Tibial artery (tissue), 4 donors: Measurements from ENCODE around the gene UVSSA.

Experiments
- DNase-seq, 2 donors: peaks; one replicate each; pipeline ENCODE4 v3.0.0-alpha.2; 2019
- H3K27ac ChIP-seq, 2 donors: fragments of 200-600 bp; sonication (generic) in 1 of 2; 1 replicate in 1 of 2; 2 replicates in 1 of 2; pipeline ENCODE4 v1.5.1; 2018 to 2019; ENCODE audit warnings: mild to moderate bottlenecking in 1 of 2
- H3K27me3 ChIP-seq, 2 donors: fragments of 200-600 bp; sonication (generic) in 1 of 2; one replicate each; pipeline versions ENCODE4 v1.5.1 to v1.6.0; 2016 to 2019
- H3K36me3 ChIP-seq, 3 donors: fragments of 200-600 bp; sonication (generic) in 2 of 3; one replicate each; pipeline ENCODE4 v1.5.1; 2016 to 2019; ENCODE audit warnings: mild to moderate bottlenecking in 2 of 3
- H3K4me1 ChIP-seq, 4 donors: fragments of 200-600 bp; sonication (generic) in 2 of 4; 1 replicate in 3 of 4; 2 replicates in 1 of 4; pipeline ENCODE4 v1.5.1; 2016 to 2019
- H3K4me3 ChIP-seq, 2 donors: fragments of 200-600 bp; sonication (generic) in 1 of 2; 1 replicate in 1 of 2; 2 replicates in 1 of 2; pipeline ENCODE4 v1.5.1; 2018 to 2019; ENCODE audit warnings: mild to moderate bottlenecking in 2 of 2
- H3K9me3 ChIP-seq, 3 donors: fragments of 200-600 bp; sonication (generic) in 1 of 3; one replicate each; pipeline ENCODE4 v1.5.1; 2016 to 2019
- CTCF ChIP-seq, 2 experiments: fragments of 200-600 bp in 1 of 2; fragments of 450-650 bp in 1 of 2; IDR thresholded peaks; one replicate each; pipeline ENCODE4 v1.5.1; 2017 to 2019; ENCODE audit warnings: antibody characterized with exemption in 2 of 2, mild to moderate bottlenecking in 1 of 2, moderate library complexity in 1 of 2
- intact Hi-C: fragments of 100-400 bp; cut with DNase I; formaldehyde crosslinking; loops from one replicate; pipeline ENCODE4 v1.15.0; 2023; ENCODE audit warnings: low total_unique reads

UVSSA gene

GRCh38 chr4:1416948-1417260 lies 69.9 kb downstream of the UVSSA start:
- Histone ChIP-seq H3K36me3 (no peaks in the 10 kb centered on the region), H3K27ac (no peak overlapping the region), H3K4me1 (peaks cover 0 to 6% (median 0%) of the 10 kb centered on the region in 4 donors), H3K9me3 (no peaks in the 10 kb centered on the region), H3K4me3 (no peak overlapping the region), H3K27me3 (peaks cover 0 to 66% of the 10 kb centered on the region in 2 donors)
- TF ChIP-seq CTCF (IDR thresholded peaks at IDR 0.05) = no peak
- intact Hi-C loops = no loop called here
- peak in 1 of 2 donors; percentile 46 for DNase-seq

- Histone ChIP-seq H3K27ac (no peak overlapping the region), H3K36me3 (no peaks in the 10 kb centered on the region), H3K4me1 (peaks cover 0 to 6% (median 0%) of the 10 kb centered on the region in 4 donors), H3K27me3 (peaks cover 0 to 59% of the 10 kb centered on the region in 2 donors), H3K9me3 (peaks cover 0 to 4% (median 0%) of the 10 kb centered on the region in 3 donors), H3K4me3 (no peak overlapping the region)
- TF ChIP-seq CTCF (IDR thresholded peaks at IDR 0.05) = no peak
- intact Hi-C loops = no loop called here
- peak in 1 of 2 donors; percentile 54 for DNase-seq
Observed at GRCh38 chr4:1417522-1418390, 70.7 kb downstream of the UVSSA start.

GRCh38 chr4:1418494-1419285 lies 71.7 kb downstream of the UVSSA start:
- no peak overlapping the region for H3K4me3 ChIP-seq
- H3K4me1 ChIP-seq = peaks cover 0 to 4% (median 0%) of the 10 kb centered on the region in 4 donors
- intact Hi-C loops = no loop called here
- H3K36me3 ChIP-seq = no peaks in the 10 kb centered on the region
- no peak for TF ChIP-seq CTCF (IDR thresholded peaks at IDR 0.05)
- peak in 1 of 2 donors; percentile 41 for DNase-seq
- H3K27me3 ChIP-seq = peaks cover 0 to 58% of the 10 kb centered on the region in 2 donors
- H3K9me3 ChIP-seq = peaks cover 0 to 4% (median 0%) of the 10 kb centered on the region in 3 donors
- no peak overlapping the region for H3K27ac ChIP-seq

- DNase-seq = no peak
- intact Hi-C loops = no loop called here
- no peaks in the 10 kb centered on the region for H3K4me1 ChIP-seq
- H3K4me3 ChIP-seq = no peak overlapping the region
- no peak for TF ChIP-seq CTCF (IDR thresholded peaks at IDR 0.05)
- no peak overlapping the region for H3K27ac ChIP-seq
- H3K9me3 ChIP-seq = peaks cover 0 to 4% (median 0%) of the 10 kb centered on the region in 3 donors
- no peaks in the 10 kb centered on the region for H3K36me3 ChIP-seq
- H3K27me3 ChIP-seq = peaks cover 0 to 58% of the 10 kb centered on the region in 2 donors
Observed at GRCh38 chr4:1419708-1420107, 72.7 kb downstream of the UVSSA start.

- intact Hi-C loops = no loop called here
- Histone ChIP-seq H3K27ac (no peak overlapping the region), H3K9me3 (peaks cover 0 to 4% (median 0%) of the 10 kb centered on the region in 3 donors), H3K4me1 (no peaks in the 10 kb centered on the region), H3K4me3 (no peak overlapping the region), H3K36me3 (no peaks in the 10 kb centered on the region), H3K27me3 (peaks cover 0 to 55% of the 10 kb centered on the region in 2 donors)
- DNase-seq = no peak
- TF ChIP-seq CTCF (IDR thresholded peaks at IDR 0.05) = no peak
Observed at GRCh38 chr4:1421657-1422056, 74.6 kb downstream of the UVSSA start.
